H1 (cell line): ENCODE data around the gene DHRS9. TPM values are rescaled to one million over a fixed set of nuclear protein-coding genes. Genes with fewer than 3 reads are reported as not detected.

ENCODE experiments used
- JUN ChIP-seq: IDR thresholded peaks from 2 replicates; pipeline ENCODE4 v1.6.1; 2011; ENCODE audit warnings: low read depth, mild to moderate bottlenecking, improper control_type of control experiment, low read length
- RAD21 ChIP-seq, 2 experiments: IDR thresholded peaks in 1 of 2; conservative IDR thresholded peaks in 1 of 2; 2 replicates each; pipeline ENCODE4 v1.6.1; 2011; ENCODE audit warnings: low read depth in 2 of 2, low read length in 2 of 2, improper control_type of control experiment in 1 of 2, inconsistent platforms in 1 of 2, mild to moderate bottlenecking in 1 of 2, moderate library complexity in 1 of 2
- polyA plus RNA-seq, 7 experiments: library from polyadenylated mRNA; depleted of rRNA in 3 of 7; stranded (reverse) in 5 of 7; unstranded in 2 of 7; fragments of >200 nt in 5 of 7; fragments of 200-250 nt in 2 of 7; gene quantifications; 1 replicate in 5 of 7; 2 replicates in 1 of 7; 4 replicates in 1 of 7; pipeline versions ENCODE4 v1.2.1 to v1.2.3, GENCODE V29; 2011 to 2013; ENCODE audit warnings: missing spikeins in 2 of 7, mixed read lengths in 2 of 7
- total RNA-seq: library from RNA; stranded (reverse); fragmentation: NEBNext Ultra II Directional; extraction: Animal tissue kit (Norgen Biotek cat#: 25700); gene quantifications from 2 replicates; pipeline ENCODE4 v1.2.1, GENCODE V29; 2021
- TF ChIP-seq, protein P1 (sequence below): IDR thresholded peaks from 2 replicates; pipeline ENCODE4 v1.6.1; 2012; ENCODE audit warnings: low read length, inconsistent platforms

The DHRS9 gene
- total and polyA plus RNA-seq, 2 of the 8 experiments (the other 6 are each of a cell fraction or from before 2014, with no cell fraction given) = not detected

DNA sequence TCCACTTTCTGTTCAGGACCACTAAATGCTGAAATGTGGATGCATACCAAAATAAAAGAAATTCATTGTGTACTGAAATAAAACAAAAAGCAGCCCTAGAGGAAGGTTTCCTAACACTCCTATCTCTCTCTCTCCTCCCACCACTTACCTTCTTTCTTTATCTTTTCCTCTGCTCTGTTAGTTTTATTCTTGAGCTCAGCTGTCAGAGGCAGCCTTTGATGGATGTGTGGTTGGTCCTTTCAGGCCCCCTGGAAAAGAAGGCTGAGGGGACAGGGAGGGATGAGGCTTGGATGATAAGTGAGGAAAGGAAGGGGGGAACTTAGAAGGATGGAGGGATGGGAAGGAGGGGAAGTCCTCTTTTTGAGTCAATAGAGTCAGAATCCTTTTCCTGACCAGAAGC is 47.6 kb downstream of the DHRS9 start (continued):
- TF ChIP-seq, protein P1, sequence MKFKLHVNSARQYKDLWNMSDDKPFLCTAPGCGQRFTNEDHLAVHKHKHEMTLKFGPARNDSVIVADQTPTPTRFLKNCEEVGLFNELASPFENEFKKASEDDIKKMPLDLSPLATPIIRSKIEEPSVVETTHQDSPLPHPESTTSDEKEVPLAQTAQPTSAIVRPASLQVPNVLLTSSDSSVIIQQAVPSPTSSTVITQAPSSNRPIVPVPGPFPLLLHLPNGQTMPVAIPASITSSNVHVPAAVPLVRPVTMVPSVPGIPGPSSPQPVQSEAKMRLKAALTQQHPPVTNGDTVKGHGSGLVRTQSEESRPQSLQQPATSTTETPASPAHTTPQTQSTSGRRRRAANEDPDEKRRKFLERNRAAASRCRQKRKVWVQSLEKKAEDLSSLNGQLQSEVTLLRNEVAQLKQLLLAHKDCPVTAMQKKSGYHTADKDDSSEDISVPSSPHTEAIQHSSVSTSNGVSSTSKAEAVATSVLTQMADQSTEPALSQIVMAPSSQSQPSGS = no peak
- TF ChIP-seq RAD21 (IDR thresholded peaks at IDR 0.05 in 1 of 2, conservative IDR thresholded peaks at IDR 0.05 in 1 of 2; ENCODE audit: low read depth in 2 of 2, low read length in 2 of 2) (no peak), JUN (no peak)
